ENCODE measurements around the gene FKBP10. TPM values are rescaled to one million over a fixed set of nuclear protein-coding genes. Genes with fewer than 3 reads are reported as not detected.

The FKBP10 gene
- total and polyA plus RNA-seq, 9 of the 15 experiments (the other 6 are each of a cell fraction or from before 2014, with no cell fraction given) = 0.03 to 3.0 (median 1.4) TPM; not detected in 1

DNA sequence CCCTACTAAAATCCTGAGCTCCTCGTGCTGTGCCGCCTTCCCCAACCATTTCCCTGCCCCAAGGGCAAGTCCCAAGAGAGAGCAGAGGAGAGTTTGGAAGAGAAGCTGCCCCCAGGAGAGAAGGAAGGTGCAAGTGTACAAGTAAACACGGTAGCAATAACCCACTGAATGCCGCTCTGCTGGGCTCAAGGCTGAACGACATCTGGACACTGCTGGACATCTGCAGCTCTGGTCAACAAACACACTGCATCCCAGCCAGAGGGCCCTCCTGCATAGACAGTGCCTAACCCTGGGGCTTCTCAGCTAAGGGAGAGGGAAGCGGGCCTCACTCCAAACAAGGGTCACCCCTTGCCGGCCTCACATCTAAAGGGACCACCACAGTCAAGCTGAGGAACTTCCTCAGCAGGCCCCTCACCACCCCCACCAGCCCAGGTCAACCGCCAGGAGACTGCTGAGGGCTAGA lies 39.0 kb upstream of the FKBP10 start:
- POLR2A ChIA-PET = interaction anchor here (0.5 to 1.1 kb wide), 6 partner anchors 11 to 85 kb away, joined by 3 to 6 read pairs (median 4); partner anchors contain the start of gene JUP
- H3K9ac ChIP-seq (ENCODE audit: insufficient read depth in 1 of 2, low read depth in 2 of 2, low read length in 2 of 2) = no peak overlapping the region; a peak in 1 of 4 replicates
- no peak overlapping the region for H2AFZ ChIP-seq (ENCODE audit: low read depth, low read length)
- no peak for TF ChIP-seq ZKSCAN3 (CRISPR knock-in tag; IDR thresholded peaks at IDR 0.05)
- no peak for TF ChIP-seq ZNF224 (CRISPR knock-in tag; IDR thresholded peaks at IDR 0.05)
- TF ChIP-seq FOXP1 (CRISPR knock-in tag; IDR thresholded peaks at IDR 0.05) = no peak
- DNase-seq (ENCODE audit: extremely low read depth in 1 of 4, low spot score in 3 of 4) = peak in 1 of 4 experiments; percentile 24
- H3K27me3 ChIP-seq (ENCODE audit: control insufficient read depth in 2 of 2, insufficient read depth in 2 of 2, low read length in 2 of 2) = no peaks in the 10 kb centered on the region
- H3K36me3 ChIP-seq (ENCODE audit: control insufficient read depth, insufficient read depth, low read length) = peaks cover 75% of the 10 kb centered on the region
- peak; percentile 39; the same call in 1 of the 3 replicates for ATAC-seq
- peaks cover 10% of the 10 kb centered on the region for H4K20me1 ChIP-seq (replicated peaks; ENCODE audit: control insufficient read depth, insufficient read depth, low read length)
- CTCF ChIA-PET (ENCODE audit: low intra/inter-chr PET ratio) = no interaction called here
- H3K9me3 ChIP-seq (replicated peaks; ENCODE audit: control insufficient read depth, insufficient read depth, low read depth, low read length) = no peaks in the 10 kb centered on the region
- intact Hi-C loops (cut with micrococcal nuclease) (no loop called here), in situ Hi-C loops (cut with MboI) (no loop called here)
- H3K4me2 ChIP-seq (ENCODE audit: insufficient read depth, low read length) = no peak overlapping the region
- H3K4me3 ChIP-seq = no peak overlapping the region
- FAIRE-seq = no peak
- H3K79me2 ChIP-seq (ENCODE audit: control insufficient read depth, insufficient read depth, low read length) = peaks cover 46% of the 10 kb centered on the region
- no TSS peak for BruUV-seq (replicated peaks)
- peaks cover 0 to 28% of the 10 kb centered on the region in 2 experiments; a peak in 2 of 5 replicates for H3K4me1 ChIP-seq (replicated peaks in 1 of 2; ENCODE audit: control insufficient read depth in 2 of 2, insufficient read depth in 2 of 2, low read length in 2 of 2)
- H3K27ac ChIP-seq (ENCODE audit: extremely low read depth, low read depth, low read length) = no peak overlapping the region
- H3K9me1 ChIP-seq (ENCODE audit: control insufficient read depth, insufficient read depth, low read length) = peaks cover 3% of the 10 kb centered on the region
- WGBS (ENCODE audit: insufficient coverage, low coverage, missing lambda C conversion rate) = 85% methylated on average over 6 of the region's 8 CpGs

DNA sequence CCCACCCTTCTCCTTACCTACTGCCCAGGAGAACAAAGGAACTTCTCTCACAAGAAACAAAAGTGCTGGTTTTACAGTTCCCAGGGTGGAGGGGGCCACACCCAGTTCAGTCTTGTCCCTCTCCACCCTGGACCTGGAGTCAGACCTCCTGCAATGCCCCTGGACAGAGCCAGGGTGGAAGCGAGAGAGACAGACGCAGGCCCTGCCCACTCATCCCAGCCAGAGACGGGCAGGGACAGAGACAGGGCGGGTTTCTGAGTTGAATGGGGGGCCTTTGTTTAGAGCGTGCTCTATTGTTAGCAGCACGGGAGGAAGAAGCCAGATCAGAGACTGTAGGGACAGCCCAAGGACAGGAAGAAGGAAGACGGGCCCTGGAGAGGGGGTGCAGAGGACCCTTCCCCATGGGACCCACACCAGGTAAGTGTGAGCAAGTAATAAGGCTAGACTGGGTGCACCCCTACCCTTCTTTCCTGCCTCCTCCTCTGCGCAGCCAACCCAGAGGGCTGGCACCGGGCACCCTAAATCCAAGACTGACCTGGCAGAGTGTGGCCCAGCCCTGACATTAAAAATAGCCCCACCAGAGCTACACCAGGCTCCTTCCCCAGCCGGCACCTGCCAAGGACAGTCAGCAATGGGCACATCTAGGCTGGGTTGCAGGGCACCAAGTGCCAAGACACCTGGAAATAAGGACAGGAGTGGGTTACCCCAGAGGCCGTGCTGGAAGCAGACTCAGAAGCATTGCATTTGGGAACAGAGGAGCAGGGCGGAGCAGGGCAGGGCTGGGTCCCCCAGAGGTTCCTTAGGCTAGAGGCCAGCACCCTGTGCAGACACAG lies 37.2 kb upstream of the FKBP10 start:
- TF ChIP-seq RFX5 (IDR thresholded peaks at IDR 0.05; ENCODE audit: low read depth, low read length) = no peak
- TF ChIP-seq FOS (IDR thresholded peaks at IDR 0.05; ENCODE audit: extremely low read depth, insufficient read length) = no peak
- TF ChIP-seq PTRF (tag; IDR thresholded peaks at IDR 0.05) = no peak
- no peak for TF ChIP-seq LCOR (CRISPR knock-in tag; IDR thresholded peaks at IDR 0.05)
- TF ChIP-seq MLX (CRISPR knock-in tag; conservative IDR thresholded peaks at IDR 0.05) = no peak
- DNase-seq (ENCODE audit: extremely low read depth in 1 of 4, low spot score in 3 of 4) (peak in 1 of 4 experiments; percentile 16), FAIRE-seq (no peak), ATAC-seq (no peak)
- Histone ChIP-seq H2AFZ (ENCODE audit: low read depth, low read length) (no peak overlapping the region), H3K4me3 (no peak overlapping the region), H3K4me1 (replicated peaks in 1 of 2; ENCODE audit: control insufficient read depth in 2 of 2, insufficient read depth in 2 of 2, low read length in 2 of 2) (peaks cover 0 to 31% of the 10 kb centered on the region in 2 experiments; a peak in 2 of 5 replicates), H3K27ac (ENCODE audit: extremely low read depth, low read depth, low read length) (no peak overlapping the region), H4K20me1 (replicated peaks; ENCODE audit: control insufficient read depth, insufficient read depth, low read length) (peaks cover 10% of the 10 kb centered on the region), H3K4me2 (ENCODE audit: insufficient read depth, low read length) (no peak overlapping the region), H3K79me2 (ENCODE audit: control insufficient read depth, insufficient read depth, low read length) (peaks cover 57% of the 10 kb centered on the region), H3K36me3 (ENCODE audit: control insufficient read depth, insufficient read depth, low read length) (peaks cover 56% of the 10 kb centered on the region), H3K9me3 (replicated peaks; ENCODE audit: control insufficient read depth, insufficient read depth, low read depth, low read length) (no peaks in the 10 kb centered on the region), H3K9ac (ENCODE audit: insufficient read depth in 1 of 2, low read depth in 2 of 2, low read length in 2 of 2) (peak overlapping the region; percentile 10 to 14; a peak in 3 of 4 replicates), H3K27me3 (ENCODE audit: control insufficient read depth in 2 of 2, insufficient read depth in 2 of 2, low read length in 2 of 2) (no peaks in the 10 kb centered on the region), H3K9me1 (ENCODE audit: control insufficient read depth, insufficient read depth, low read length) (peaks cover 3% of the 10 kb centered on the region)
- ChIA-PET POLR2A (interaction anchor here (0.8 to 1.2 kb wide), 2 partner anchors 10 to 22 kb away, joined by 4 read pairs; no protein-coding TSS in a partner anchor), CTCF (ENCODE audit: low intra/inter-chr PET ratio) (no interaction called here)
- 89% methylated on average over 9 of the region's 12 CpGs for WGBS (ENCODE audit: insufficient coverage, low coverage, missing lambda C conversion rate)
- in situ Hi-C loops (cut with MboI) = no loop called here
- intact Hi-C loops (cut with micrococcal nuclease) = no loop called here
- no TSS peak for BruUV-seq (replicated peaks)

Measured in K562 (cell line).